CD4-positive, alpha-beta T cell treated with Interleukin-15 for 4 hours (primary cell): ENCODE results near the gene CHP2.
"Not testable (repeated sequence)": the region's sequence is repeated elsewhere in the genome, so short reads cannot be mapped to it uniquely, and the experiment has no call there.

ENCODE experiments used
- DNase-seq: peaks from one replicate; pipeline ENCODE4 v3.0.0-alpha.2; 2020; ENCODE audit warnings: low spot score

The CHP2 gene

GRCh38 chr16:23745263-23745662, 9.6 kb upstream of the CHP2 start:
- no peak for DNase-seq

- DNase-seq = no peak
Measured at GRCh38 chr16:23748630-23749029, 6.2 kb upstream of the CHP2 start.

- DNase-seq = not testable (repeated sequence)
Measured at GRCh38 chr16:23751053-23751452, 3.8 kb upstream of the CHP2 start.

GRCh38 chr16:23753908-23754593, 775 bp upstream of the CHP2 start:
- DNase-seq = no peak

GRCh38 chr16:23755484-23755809, 621 bp downstream of the CHP2 start:
- DNase-seq = no peak

GRCh38 chr16:23757116-23757515, 2.3 kb downstream of the CHP2 start:
- no peak for DNase-seq

GRCh38 chr16:23757937-23758619, 3.3 kb downstream of the CHP2 start:
- DNase-seq = no peak

- DNase-seq = no peak
Measured at GRCh38 chr16:23765933-23766332, 11.1 kb downstream of the CHP2 start.

GRCh38 chr16:23768581-23768980, 13.8 kb downstream of the CHP2 start:
- no peak for DNase-seq

GRCh38 chr16:23771027-23771426, 16.2 kb downstream of the CHP2 start:
- no peak for DNase-seq

GRCh38 chr16:23771642-23772041, 16.8 kb downstream of the CHP2 start:
- DNase-seq = no peak

GRCh38 chr16:23773339-23773738, 18.5 kb downstream of the CHP2 start:
- DNase-seq = no peak

GRCh38 chr16:23781176-23781575, 26.4 kb downstream of the CHP2 start:
- DNase-seq = no peak

GRCh38 chr16:23784811-23785447, 30.1 kb downstream of the CHP2 start:
- DNase-seq = no peak

GRCh38 chr16:23785842-23786241, 31.0 kb downstream of the CHP2 start:
- DNase-seq = no peak

- no peak for DNase-seq
Measured at GRCh38 chr16:23786964-23787561, 32.2 kb downstream of the CHP2 start.

GRCh38 chr16:23788685-23789084, 33.9 kb downstream of the CHP2 start:
- DNase-seq = no peak

GRCh38 chr16:23795378-23795777, 40.6 kb downstream of the CHP2 start:
- DNase-seq = no peak

GRCh38 chr16:23796941-23797340, 42.1 kb downstream of the CHP2 start:
- DNase-seq = no peak

GRCh38 chr16:23801378-23801777, 46.6 kb downstream of the CHP2 start:
- peak; percentile 79 for DNase-seq

GRCh38 chr16:23802776-23803175, 48.0 kb downstream of the CHP2 start:
- DNase-seq = no peak

- peak; percentile 72 for DNase-seq
Measured at GRCh38 chr16:23803591-23804123, 48.8 kb downstream of the CHP2 start.

GRCh38 chr16:23807028-23807427, 52.2 kb downstream of the CHP2 start:
- no peak for DNase-seq
